ENCODE data around the gene LRRC4C.

LRRC4C gene

GRCh38 chr11:41074318-41074717 lies 385.1 kb downstream of the LRRC4C start:
- TF ChIP-seq USF1 (IDR thresholded peaks at IDR 0.05): no peak
- TF ChIP-seq MAX (IDR thresholded peaks at IDR 0.05): no peak
- no peak for TF ChIP-seq RAD21 (IDR thresholded peaks at IDR 0.05; ENCODE audit: low read depth)
- no peak for TF ChIP-seq YY1 (IDR thresholded peaks at IDR 0.05; ENCODE audit: low read depth)
- TF ChIP-seq FOXM1 (IDR thresholded peaks at IDR 0.05; ENCODE audit: borderline replicate concordance, low read depth): no peak

GRCh38 chr11:41065432-41065831 lies 394.0 kb downstream of the LRRC4C start:
- TF ChIP-seq ZBTB7A (IDR thresholded peaks at IDR 0.05; ENCODE audit: low read depth) (no peak), CEBPB (IDR thresholded peaks at IDR 0.05) (no peak), USF1 (IDR thresholded peaks at IDR 0.05) (no peak), CREB1 (IDR thresholded peaks at IDR 0.05; ENCODE audit: low read depth) (no peak), TAF1 (IDR thresholded peaks at IDR 0.05; ENCODE audit: low read depth) (no peak), MAX (IDR thresholded peaks at IDR 0.05) (no peak), REST (IDR thresholded peaks at IDR 0.05; ENCODE audit: low read depth) (no peak), TCF12 (IDR thresholded peaks at IDR 0.05; ENCODE audit: low read depth) (no peak), NFIC (IDR thresholded peaks at IDR 0.05) (no peak), RAD21 (IDR thresholded peaks at IDR 0.05; ENCODE audit: low read depth) (no peak), TEAD4 (IDR thresholded peaks at IDR 0.05) (no peak), EGR1 (IDR thresholded peaks at IDR 0.05) (no peak), FOXM1 (IDR thresholded peaks at IDR 0.05; ENCODE audit: borderline replicate concordance, low read depth) (no peak), EP300 (IDR thresholded peaks at IDR 0.05; ENCODE audit: borderline replicate concordance) (no peak), YY1 (IDR thresholded peaks at IDR 0.05; ENCODE audit: low read depth) (no peak)

GRCh38 chr11:41058138-41058537 lies 401.3 kb downstream of the LRRC4C start:
- TF ChIP-seq NFIC (IDR thresholded peaks at IDR 0.05) (no peak), EP300 (IDR thresholded peaks at IDR 0.05; ENCODE audit: borderline replicate concordance) (no peak), CREB1 (IDR thresholded peaks at IDR 0.05; ENCODE audit: low read depth) (no peak), TCF12 (IDR thresholded peaks at IDR 0.05; ENCODE audit: low read depth) (no peak), EGR1 (IDR thresholded peaks at IDR 0.05) (no peak), FOXM1 (IDR thresholded peaks at IDR 0.05; ENCODE audit: borderline replicate concordance, low read depth) (no peak), TEAD4 (IDR thresholded peaks at IDR 0.05) (no peak)

GRCh38 chr11:41056892-41057569 lies 402.4 kb downstream of the LRRC4C start:
- TF ChIP-seq MAX (IDR thresholded peaks at IDR 0.05): no peak
- TF ChIP-seq CEBPB (IDR thresholded peaks at IDR 0.05): no peak
- no peak for TF ChIP-seq EP300 (IDR thresholded peaks at IDR 0.05; ENCODE audit: borderline replicate concordance)
- TF ChIP-seq YY1 (IDR thresholded peaks at IDR 0.05; ENCODE audit: low read depth): no peak
- no peak for TF ChIP-seq CREB1 (IDR thresholded peaks at IDR 0.05; ENCODE audit: low read depth)
- TF ChIP-seq EGR1 (IDR thresholded peaks at IDR 0.05): no peak
- no peak for TF ChIP-seq RAD21 (IDR thresholded peaks at IDR 0.05; ENCODE audit: low read depth)
- TF ChIP-seq TCF12 (IDR thresholded peaks at IDR 0.05; ENCODE audit: low read depth): no peak
- no peak for TF ChIP-seq TEAD4 (IDR thresholded peaks at IDR 0.05)
- TF ChIP-seq NFIC (IDR thresholded peaks at IDR 0.05): no peak
- TF ChIP-seq REST (IDR thresholded peaks at IDR 0.05; ENCODE audit: low read depth): no peak
- no peak for TF ChIP-seq TAF1 (IDR thresholded peaks at IDR 0.05; ENCODE audit: low read depth)
- no peak for TF ChIP-seq FOXM1 (IDR thresholded peaks at IDR 0.05; ENCODE audit: borderline replicate concordance, low read depth)

GRCh38 chr11:41053894-41054293 lies 405.6 kb downstream of the LRRC4C start:
- TF ChIP-seq ZBTB7A (IDR thresholded peaks at IDR 0.05; ENCODE audit: low read depth) (no peak), TEAD4 (IDR thresholded peaks at IDR 0.05) (no peak), CEBPB (IDR thresholded peaks at IDR 0.05) (no peak), FOXM1 (IDR thresholded peaks at IDR 0.05; ENCODE audit: borderline replicate concordance, low read depth) (no peak), CREB1 (IDR thresholded peaks at IDR 0.05; ENCODE audit: low read depth) (no peak), RAD21 (IDR thresholded peaks at IDR 0.05; ENCODE audit: low read depth) (no peak), USF1 (IDR thresholded peaks at IDR 0.05) (no peak), EP300 (IDR thresholded peaks at IDR 0.05; ENCODE audit: borderline replicate concordance) (no peak)
